GM20000 (cell line): ENCODE data around the gene PDGFD.

ENCODE experiments used
- DNase-seq: peaks from one replicate; pipeline ENCODE4 v3.0.0; 2012; ENCODE audit warnings: low spot score
- CTCF ChIP-seq: IDR thresholded peaks from 2 replicates; pipeline ENCODE4 v1.5.1; 2012; ENCODE audit warnings: mild to moderate bottlenecking, control low read depth; ENCODE audit errors: extremely low read depth, missing control alignments

The PDGFD gene

DNA sequence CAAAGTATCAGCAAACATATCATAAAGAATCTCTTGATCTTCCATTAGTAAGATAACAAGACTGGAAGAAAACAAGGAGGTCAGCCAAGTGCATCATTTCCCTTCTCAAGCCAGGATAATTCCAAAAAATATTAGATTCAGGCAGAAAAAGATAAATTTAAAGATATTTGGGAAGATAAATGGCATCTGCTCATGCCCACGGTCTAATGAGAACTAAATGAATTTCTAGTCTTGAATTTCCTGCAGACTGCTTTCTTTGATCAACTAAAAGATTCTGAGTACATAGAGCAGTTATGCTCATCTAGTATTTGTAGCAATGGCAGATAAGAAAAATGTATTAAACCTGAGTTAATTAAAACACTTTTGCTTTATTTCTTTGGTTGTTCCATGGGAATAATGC, 96.4 kb downstream of the PDGFD start:
- no peak for TF ChIP-seq CTCF

DNA sequence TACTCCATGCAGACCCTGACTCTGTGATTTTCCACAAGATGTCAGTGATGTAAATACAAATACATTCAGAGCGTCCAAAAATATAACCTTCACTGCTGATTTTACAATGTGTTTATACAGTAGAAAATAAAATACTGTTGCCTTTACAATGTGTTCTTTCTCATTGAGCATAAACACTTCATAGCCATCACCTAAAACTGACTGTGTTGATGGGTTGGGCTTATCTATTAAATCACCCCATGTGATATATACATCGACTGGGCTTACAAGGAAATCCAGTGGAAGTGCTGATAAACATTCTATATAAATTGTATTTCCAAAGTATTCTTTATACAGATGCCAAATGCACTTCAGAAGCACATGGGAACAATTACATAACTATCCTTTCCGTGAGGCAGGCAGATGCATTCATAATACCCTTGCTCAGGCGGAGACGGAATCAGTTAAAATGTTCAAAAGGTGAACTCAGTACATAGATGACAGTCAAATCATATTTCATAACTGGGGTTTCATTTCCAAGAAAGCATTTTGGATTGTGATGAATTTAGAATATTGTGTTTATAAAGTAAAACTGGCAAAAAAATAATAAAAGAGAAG, 99.8 kb downstream of the PDGFD start:
- DNase-seq = no peak
- TF ChIP-seq CTCF = no peak

More for the DNA sequence above, 96.4 kb downstream of the PDGFD start:
- no peak for DNase-seq

DNA sequence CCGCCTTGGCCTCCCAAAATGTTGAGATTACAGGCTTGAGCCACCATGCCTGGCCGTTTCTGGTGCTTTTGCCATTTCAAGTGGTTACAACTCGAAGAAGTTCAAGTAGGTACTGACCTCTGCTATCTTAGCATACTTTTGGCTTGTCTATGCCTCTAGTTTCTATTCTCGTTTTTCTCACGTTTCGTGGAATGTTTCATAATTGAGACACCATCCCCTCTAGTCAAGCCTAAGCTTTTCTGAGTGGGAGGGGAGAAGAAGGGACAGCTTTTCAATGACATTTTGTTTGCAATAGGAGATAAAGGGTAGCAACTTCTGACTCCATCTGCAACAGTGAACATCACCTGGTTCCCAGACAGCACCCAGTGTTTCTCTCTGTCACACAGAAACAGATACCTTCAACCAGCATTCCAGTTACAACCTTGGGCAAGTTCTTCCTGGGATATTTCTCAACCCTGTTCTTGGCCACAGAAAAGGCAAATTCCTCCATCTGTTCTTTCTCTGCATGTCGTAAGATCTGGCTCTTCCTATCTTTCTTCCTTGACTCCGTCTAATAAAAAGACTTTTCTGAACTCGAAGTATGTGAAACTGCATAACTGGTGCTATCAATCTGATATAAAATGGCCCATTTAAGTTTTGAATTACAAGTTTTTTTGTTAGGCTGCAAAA, 102.0 kb downstream of the PDGFD start:
- no peak for TF ChIP-seq CTCF

GRCh38 chr11:104060820-104061219, 103.1 kb downstream of the PDGFD start:
- no peak for TF ChIP-seq CTCF
- no peak for DNase-seq

More for the DNA sequence above, 102.0 kb downstream of the PDGFD start:
- DNase-seq = no peak

GRCh38 chr11:104060004-104060794, 103.7 kb downstream of the PDGFD start:
- no peak for DNase-seq
- no peak for TF ChIP-seq CTCF

DNA sequence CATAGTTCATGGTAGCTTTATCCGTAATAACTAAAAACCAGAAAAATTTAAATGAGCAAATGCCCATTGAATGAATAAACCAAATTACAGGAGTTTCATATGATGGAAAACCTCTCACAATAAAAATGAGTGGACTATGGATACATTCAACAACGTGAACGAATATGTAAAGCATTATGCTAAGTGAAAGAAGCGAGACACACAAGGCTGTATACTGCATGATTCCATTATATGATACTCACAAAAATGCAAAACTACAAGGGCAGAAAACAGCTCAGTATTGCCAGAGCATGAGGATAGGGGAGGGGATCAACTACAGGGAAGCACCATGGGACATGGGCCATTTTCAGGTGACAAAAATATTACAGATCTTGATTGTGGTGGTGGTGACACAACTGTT, 105.3 kb downstream of the PDGFD start:
- TF ChIP-seq CTCF = no peak
- no peak for DNase-seq

DNA sequence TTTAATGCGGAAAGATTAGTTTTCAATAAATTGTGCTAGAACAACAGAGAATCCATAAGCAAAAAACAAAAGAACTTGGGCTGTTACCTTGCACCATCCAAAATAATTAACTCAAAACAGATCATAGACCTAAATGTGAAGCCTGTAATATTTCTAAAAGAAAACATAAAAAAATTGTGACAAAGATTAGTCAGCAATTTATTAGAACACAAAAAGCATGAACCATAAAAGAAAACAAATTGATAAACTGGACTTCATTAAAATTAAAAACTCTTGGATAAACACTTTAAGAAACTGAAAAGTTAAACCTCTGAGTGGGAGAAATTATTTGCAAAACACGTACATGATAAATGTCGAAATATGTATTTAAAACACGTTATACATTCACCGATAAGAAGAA, 106.0 kb downstream of the PDGFD start:
- no peak for DNase-seq
- no peak for TF ChIP-seq CTCF
